Measurements from ENCODE around the gene HMBS.
"Not testable (repeated sequence)": the region's sequence is repeated elsewhere in the genome, so short reads cannot be mapped to it uniquely, and the experiment has no call there.

HMBS gene

DNA sequence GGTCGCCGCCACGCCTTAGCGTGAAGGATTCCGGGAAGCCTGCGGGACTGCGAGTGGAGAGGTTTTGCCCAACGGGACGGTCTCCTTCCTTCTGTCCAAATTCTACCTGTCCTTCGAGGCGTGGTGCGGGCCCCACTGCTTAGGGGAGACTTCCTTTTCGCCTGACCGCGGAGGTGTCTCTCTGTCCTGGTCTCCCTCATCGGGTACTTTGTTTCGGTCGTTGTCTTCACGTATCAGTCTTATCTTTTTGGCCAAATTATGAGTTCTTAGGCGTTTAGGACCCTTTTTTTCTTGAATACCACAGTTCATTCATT is 37.1 kb downstream of the HMBS start:
- DNase-seq = no peak

DNA sequence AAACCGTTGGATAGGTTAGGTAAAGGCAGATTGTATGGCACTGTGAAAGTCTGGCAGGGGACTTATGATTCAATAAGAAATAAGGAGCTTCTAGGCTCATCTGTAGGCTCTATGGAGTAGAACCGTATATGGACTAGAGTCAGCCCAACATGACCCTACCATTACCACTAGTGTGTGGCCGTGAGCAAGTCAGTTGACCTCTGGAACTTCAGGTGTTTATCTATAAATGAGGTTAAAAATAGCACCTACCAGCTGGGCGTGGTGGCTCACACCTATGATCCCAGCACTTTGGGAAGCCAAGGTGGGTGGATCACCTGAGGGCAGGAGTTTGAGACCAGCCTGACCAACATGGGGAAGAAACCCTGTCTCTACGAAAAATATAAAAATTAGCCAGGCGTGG is 41.1 kb downstream of the HMBS start:
- DNase-seq = no peak

DNA sequence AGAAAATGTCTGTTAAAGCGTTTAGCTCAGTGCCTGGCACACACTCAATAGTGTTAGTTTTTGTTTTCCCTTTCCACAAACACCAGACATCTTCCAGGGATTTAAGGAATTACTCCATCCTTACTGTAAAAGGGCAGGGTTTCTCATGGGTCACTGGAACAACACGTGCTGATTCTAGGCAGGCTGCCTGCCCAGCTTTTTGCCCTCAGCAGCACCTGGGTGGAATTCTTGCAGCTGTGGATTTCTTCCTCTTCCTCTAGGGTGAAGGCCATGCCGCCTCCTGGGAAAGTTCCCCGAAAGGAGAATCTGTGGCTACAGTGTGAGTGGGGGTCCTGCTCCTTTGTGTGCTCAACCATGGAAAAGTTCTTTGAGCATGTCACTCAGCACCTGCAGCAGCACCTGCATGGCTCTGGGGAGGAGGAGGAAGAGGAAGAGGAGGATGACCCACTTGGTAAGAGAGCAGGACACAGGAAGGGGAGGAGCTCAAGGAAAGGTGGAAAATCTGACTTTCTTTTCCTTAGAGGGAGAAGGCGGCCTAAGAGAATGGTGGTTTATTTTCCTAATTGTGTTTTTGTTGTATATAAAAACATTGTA is 42.1 kb downstream of the HMBS start:
- no peak for DNase-seq

DNA sequence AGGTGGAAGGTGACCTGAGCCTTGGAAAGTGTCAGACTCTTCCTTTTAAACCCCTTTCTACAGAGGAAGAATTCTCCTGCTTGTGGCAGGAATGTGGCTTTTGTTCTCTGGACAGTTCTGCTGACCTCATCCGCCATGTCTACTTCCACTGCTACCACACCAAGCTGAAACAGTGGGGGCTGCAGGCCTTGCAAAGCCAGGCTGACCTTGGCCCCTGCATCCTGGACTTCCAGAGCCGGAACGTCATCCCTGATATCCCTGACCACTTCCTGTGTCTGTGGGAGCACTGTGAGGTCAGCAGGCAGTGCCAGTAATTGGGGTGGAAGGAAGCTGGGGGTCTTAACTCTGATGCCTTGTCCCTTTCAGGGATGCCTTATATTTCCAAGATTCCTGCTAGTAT is 46.0 kb downstream of the HMBS start:
- DNase-seq = no peak

DNA sequence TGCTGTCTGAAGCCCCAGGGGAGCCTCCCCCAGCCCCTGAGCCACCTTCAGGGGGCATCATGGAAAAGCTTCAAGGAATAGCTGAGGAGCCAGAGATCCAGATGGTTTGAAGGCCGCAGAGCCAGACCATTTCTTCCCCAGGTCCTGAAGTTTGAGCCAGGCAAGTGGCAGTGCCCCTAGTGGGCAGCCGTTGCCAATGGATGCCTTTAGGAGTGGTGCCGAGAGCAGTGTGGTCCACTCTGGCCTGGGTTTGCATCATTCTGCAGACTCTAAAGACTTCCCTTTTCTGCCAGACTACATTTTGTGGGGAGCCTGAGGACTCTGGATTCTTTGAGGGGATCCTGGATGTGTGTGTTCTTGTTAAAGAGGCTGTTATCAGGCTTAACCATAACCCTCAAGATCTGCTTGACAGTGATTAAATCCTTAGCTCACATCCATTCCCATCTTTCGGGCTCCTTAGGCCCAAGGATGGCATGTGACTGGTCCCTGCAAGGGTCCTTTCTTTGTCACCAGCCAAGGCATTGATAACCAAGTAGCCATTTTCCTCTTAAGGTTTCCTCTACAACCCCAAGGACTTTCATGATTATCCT is 49.8 kb downstream of the HMBS start:
- no peak for DNase-seq

DNA sequence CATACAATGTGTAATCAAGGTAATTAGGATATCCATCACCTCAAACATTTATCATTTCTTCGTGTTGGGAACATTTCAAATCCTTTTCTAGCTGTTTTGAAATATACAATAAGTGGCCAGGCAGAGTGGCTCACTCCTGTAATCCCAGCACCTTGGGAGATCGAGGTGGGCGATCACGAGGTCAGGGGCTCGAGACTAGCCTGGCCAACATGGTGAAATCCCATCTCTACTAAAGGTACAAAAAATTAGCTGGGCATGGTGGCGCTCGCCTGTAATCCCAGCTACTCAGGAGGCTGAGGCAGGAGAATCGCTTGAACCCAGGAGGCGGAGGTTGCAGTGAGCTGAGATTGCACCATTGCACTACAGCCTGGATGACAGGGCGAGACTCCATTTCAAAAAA is 54.6 kb downstream of the HMBS start:
- DNase-seq = not testable (repeated sequence)
